HT1080 (cell line): Measurements from ENCODE around the gene NISCH. TPM values are rescaled to one million over a fixed set of nuclear protein-coding genes. Genes with fewer than 3 reads are reported as not detected.

Source experiments
- DNase-seq: peaks from one replicate; pipeline ENCODE4 v3.0.0-alpha.2; 2015; ENCODE audit warnings: low read depth
- total RNA-seq: library from RNA; depleted of rRNA; stranded (reverse); fragments of >200 nt; shearing (Covaris generic); gene quantifications from 2 replicates; pipeline ENCODE4 v1.2.3, GENCODE V29; 2014

Gene NISCH
- total RNA-seq, 1 experiment from 2014 or later, result 19.1 TPM

DNA sequence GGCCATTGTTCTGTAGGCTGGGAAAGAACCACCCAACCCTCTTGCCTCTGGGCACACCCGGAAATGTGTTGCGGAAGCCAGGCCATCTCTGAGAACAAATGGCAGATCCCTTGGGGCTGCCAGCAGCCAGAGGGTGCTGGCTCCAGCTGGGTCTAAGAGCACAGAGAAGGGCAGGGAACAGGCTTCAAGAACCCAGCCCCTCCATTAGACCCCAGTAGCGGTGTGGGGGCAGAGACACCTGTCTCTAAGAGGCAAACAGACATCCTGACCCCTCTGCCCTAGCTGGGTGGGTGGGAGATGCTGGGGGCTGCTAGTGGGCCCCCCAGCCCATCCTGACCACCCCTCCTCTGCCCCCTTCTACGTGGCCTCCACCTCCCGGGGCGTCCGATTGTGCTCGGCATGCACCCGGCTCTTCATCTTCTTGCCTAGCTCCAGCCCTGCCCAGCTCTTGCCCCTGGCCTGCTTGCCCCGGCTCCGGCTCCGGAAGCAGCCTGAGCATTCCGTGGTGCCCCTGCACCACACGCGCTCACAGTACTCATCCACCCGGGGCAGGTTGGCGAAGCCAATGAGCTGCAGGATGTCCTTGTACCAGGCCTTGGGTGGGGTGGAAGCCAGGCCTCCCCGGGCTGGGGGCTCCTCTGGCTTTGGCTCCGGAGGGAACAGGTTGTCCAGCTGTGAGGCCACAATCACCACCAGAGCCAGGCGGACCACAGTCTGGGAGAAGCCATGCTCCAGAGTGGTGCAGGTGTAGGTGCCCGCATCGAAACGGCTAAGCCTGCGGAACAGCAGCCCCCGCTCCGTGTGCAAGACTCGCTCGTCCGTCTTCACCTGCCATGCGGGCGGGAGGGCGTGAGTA, 19.9 kb upstream of the NISCH start:
- no peak for DNase-seq

DNA sequence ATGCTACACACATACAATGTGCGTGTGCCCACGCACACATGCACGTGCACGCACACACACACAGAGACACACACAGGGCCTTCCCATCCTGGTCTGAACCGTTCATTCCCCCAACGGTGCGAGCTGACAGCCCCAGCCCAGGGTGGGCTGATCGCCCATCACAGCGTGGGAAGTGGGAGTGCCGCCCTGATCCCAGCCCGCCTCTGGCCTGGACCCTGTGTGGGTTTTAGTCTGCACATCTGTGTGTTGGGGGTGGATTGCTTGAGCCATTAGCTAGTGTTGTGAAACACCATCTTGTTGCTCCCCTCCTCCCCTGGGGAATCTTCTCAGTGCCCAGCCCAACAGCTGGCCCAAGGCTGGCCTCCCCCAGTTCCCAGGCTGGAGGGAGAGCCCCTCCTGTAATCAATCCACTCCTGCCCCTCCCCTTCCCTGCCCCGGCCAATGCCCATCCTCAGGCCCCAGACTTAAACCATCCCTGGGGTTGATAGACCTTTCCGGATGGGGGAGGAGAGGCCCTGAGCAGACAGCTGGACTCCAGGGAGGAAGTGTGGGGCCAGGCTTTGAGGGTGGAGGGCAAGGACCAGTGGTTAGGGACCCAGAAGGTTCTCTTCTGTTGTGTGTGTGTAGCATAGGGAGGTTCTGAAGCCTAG, 18.8 kb upstream of the NISCH start:
- DNase-seq, result no peak

- no peak for DNase-seq
These were observed 17.9 kb upstream of the NISCH start for GRCh38 chr3:52437326-52438103.

GRCh38 chr3:52438104-52438376, 17.4 kb upstream of the NISCH start:
- no peak for DNase-seq

- no peak for DNase-seq
These were observed 16.6 kb upstream of the NISCH start for GRCh38 chr3:52438579-52439425.

- DNase-seq, result no peak
These were observed 15.8 kb upstream of the NISCH start for GRCh38 chr3:52439426-52440248.

DNA sequence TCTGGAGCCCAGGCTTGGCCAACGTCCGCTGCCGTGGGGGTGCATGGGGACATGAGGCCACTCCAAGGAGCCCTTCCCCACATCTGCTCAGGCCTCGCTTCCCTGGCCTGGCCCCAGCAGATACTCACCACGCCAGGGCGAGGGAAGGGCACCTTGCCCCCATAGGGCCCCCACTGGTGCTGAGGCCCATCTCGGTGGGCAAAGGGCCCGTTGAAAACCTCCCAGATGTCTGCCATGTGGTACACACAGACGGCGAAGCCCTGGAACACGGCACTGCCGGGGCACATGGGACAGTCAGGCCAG, 15.2 kb upstream of the NISCH start:
- DNase-seq, result no peak

GRCh38 chr3:52440671-52441070, 14.7 kb upstream of the NISCH start:
- no peak for DNase-seq

- no peak for DNase-seq
These were observed 14.2 kb upstream of the NISCH start for GRCh38 chr3:52441091-52441771.

- no peak for DNase-seq
These were observed 13.6 kb upstream of the NISCH start for GRCh38 chr3:52441772-52442332.

- DNase-seq, result no peak
These were observed 12.8 kb upstream of the NISCH start for GRCh38 chr3:52442409-52443267.

DNA sequence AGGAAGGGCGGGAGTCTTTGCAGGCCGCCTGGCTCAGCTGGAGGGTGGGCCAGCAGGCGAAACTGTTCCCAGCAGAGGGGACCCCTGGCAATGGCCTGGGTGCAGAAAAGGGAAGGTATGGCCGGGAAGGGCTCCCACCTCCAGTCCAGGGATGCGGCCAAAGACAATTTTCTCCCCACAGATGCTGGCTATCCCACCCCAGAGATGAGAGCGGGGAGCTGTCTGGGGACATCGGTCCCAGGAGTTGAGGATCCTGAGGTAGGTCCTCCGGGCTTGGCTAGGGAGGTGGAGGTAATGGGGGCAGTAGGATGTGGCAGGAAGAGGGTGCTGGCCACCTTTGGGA, 12.2 kb upstream of the NISCH start:
- no peak for DNase-seq

DNA sequence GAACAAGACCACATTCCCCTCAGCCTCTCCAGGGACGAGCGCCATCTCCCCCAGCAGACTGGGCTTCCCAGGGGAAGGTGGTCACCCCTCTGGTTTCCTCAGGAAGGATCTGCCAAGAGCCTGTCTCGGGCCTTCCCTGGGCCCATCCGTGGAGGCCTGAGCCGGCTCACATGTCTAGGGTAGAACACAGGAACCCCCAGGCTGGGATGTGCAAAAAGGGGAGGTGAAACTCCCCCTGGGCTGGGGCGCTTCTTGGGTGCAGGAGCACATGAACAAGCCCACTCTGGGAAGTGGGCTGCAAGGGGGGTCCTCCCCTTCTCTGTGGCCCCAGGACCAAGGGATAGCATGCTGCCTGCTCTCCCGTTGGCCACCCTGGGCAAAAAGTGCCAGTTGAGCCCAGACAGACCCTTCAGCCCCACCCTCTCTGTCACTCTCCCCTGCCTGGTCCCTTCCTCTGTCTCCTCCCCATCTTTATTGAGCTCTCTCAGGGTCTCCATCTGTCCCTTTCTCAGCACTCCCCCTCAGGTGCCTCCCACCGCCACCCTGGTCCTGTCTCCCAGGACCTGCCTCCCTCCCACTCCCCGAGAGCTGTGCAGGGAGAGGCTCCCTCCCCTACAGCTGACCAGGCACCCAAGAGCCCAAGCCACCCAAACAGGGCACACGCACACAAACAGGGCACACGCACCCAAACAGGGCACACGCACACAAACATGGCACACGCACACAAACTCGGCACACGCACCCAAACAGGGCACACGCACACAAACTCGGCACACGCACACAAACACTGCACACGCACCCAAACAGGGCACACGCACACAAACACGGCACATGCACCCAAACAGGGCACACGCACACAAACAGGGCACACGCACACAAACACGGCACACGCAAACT, 11.4 kb upstream of the NISCH start:
- no peak for DNase-seq

DNA sequence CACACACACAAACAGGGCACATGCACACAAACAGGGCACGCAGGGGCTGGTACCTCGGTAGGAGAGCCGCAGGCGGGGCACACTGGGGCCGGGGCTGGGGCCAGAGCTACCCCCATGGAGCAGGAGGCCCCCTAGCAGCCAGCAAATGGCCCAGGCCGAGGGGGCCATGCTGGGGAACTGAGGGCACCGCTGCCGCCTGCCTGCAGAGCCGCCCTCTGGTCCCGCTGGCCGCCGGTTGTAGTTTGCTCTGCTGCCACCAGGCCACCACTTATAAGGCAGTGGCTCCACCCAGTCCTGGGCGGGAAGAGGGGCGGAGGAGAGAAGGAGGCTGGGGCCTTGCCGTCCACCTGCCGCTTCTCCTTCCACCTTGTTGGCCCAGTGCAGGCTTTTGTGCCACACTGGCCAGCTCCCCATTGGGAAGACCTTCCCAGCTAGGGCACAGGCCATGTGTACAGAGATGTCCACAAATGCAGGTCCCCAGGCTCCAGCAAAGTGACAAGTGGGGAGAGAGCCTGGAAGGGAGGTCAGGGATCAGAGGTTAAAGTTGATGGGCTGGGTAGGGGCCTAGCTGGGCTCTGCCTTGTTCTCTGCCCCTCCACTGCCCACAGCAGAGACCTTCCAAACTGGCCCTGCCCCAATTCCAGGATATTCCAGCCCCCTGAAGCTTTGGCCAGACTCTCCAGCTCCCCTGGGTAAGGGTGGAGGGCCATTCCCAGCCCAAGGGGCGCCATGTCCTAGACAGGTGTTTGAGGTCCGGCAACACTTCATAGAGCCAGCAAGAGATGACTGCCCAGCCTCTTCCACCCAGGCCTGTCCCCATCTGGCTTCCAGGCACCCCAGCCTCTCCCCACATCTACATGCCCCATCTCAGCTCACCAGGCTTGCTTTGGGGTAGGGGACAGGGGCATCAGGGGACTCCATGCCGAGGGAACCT, 10.3 kb upstream of the NISCH start, which contains the start of gene SEMA3G:
SEMA3G (minus strand) TSS at position 244 of the 934 bp plus-strand sequence; CDS start at position 168, 76 bp downstream.
- peak; percentile 59 for DNase-seq

GRCh38 chr3:52446042-52446441, 9.4 kb upstream of the NISCH start:
- DNase-seq, result no peak
